ENCODE results near the gene CNMD.

GRCh38 chr13:52744842-52745375, 5.3 kb upstream of the CNMD start:
- TF ChIP-seq, protein P1, sequence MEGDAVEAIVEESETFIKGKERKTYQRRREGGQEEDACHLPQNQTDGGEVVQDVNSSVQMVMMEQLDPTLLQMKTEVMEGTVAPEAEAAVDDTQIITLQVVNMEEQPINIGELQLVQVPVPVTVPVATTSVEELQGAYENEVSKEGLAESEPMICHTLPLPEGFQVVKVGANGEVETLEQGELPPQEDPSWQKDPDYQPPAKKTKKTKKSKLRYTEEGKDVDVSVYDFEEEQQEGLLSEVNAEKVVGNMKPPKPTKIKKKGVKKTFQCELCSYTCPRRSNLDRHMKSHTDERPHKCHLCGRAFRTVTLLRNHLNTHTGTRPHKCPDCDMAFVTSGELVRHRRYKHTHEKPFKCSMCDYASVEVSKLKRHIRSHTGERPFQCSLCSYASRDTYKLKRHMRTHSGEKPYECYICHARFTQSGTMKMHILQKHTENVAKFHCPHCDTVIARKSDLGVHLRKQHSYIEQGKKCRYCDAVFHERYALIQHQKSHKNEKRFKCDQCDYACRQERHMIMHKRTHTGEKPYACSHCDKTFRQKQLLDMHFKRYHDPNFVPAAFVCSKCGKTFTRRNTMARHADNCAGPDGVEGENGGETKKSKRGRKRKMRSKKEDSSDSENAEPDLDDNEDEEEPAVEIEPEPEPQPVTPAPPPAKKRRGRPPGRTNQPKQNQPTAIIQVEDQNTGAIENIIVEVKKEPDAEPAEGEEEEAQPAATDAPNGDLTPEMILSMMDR (conservative IDR thresholded peaks at IDR 0.05), result no peak
- no peak for TF ChIP-seq EZH2 (IDR thresholded peaks at IDR 0.05; ENCODE audit: low read depth)
